Measurements from ENCODE around the gene ABCC4. TPM values are rescaled to one million over a fixed set of nuclear protein-coding genes. Genes with fewer than 3 reads are reported as not detected.

Gene ABCC4
- total RNA-seq, 4 donors from 2014 or later, result 15.8 to 26.0 (median 23.8) TPM

DNA sequence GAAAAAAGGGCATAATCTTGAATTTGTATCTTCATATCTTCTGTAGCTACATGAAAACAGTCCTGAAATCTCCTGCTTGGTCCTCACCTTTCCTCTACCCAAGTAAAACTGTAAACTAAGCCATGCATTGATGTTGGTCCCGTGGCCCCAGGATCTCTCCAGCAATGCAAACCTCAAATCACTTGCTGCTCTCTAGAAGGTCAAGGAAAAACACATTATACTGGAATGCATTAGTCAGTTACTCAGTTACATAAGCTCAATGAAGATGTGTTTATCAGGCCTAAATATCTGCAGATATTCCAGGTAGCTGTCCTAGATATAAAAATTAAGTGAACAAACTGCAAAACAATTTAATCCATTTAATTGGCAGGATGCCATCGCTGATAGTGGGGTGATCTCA is 261.8 kb downstream of the ABCC4 start:
- intact Hi-C loops (cut with DNase I; ENCODE audit: low total_unique reads), result no loop called here
- DNase-seq, result no peak
- Histone ChIP-seq H3K4me3 (no peak overlapping the region), H3K4me1 (no peaks in the 10 kb centered on the region), H3K36me3 (peaks cover 0 to 2% (median 0%) of the 10 kb centered on the region in 4 donors), H3K27me3 (no peaks in the 10 kb centered on the region), H3K9me3 (no peaks in the 10 kb centered on the region), H3K27ac (no peak overlapping the region)
- WGBS, 2 donors (ENCODE audit: low coverage in 1 of 2), result 95 to 100% methylated on average over 1 to 2 of the region's 2 CpGs
- TF ChIP-seq EP300 (IDR thresholded peaks at IDR 0.05; ENCODE audit: low read depth) (no peak), POLR2A (IDR thresholded peaks at IDR 0.05) (no peak), CTCF (IDR thresholded peaks at IDR 0.05) (no peak), POLR2AphosphoS5 (IDR thresholded peaks at IDR 0.05) (no peak)
- in situ Hi-C loops (cut with MboI; ENCODE audit: low pct_ligation_motif_present in 1 of 4, low pct_unique_long_range_greater_than_20kb in 1 of 4, low sequenced_read_pairs in 3 of 4), result no loop called here

DNA sequence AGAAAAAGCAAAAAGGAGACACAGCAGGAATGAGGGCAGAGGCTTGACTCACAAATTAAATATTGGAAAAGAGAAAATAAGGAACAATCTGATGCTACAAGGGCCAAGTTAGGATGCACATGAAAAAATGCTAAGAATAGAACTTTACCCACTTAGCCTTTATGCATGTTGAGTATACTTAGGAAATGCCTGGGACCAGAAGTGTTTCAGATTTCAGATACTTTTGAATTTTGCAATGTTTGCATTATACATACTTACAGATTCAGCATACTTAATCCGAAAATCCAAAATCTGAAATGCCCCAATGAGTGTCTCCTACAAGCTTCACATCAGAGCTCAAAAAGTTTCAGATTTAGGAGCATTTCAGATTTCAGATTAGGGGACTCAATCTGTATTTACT is 262.3 kb downstream of the ABCC4 start:
- in situ Hi-C loops (cut with MboI; ENCODE audit: low pct_ligation_motif_present in 1 of 4, low pct_unique_long_range_greater_than_20kb in 1 of 4, low sequenced_read_pairs in 3 of 4), result no loop called here
- peaks cover 0 to 2% (median 0%) of the 10 kb centered on the region in 4 donors for H3K36me3 ChIP-seq
- no peaks in the 10 kb centered on the region for H3K27me3 ChIP-seq
- WGBS, 2 donors (ENCODE audit: low coverage in 1 of 2), result 88 to 100% methylated on average over 1 of the region's 1 CpG
- no peak overlapping the region for H3K27ac ChIP-seq
- DNase-seq, result no peak
- H3K4me1 ChIP-seq, result no peaks in the 10 kb centered on the region
- intact Hi-C loops (cut with DNase I; ENCODE audit: low total_unique reads), result no loop called here
- H3K9me3 ChIP-seq, result no peaks in the 10 kb centered on the region
- no peak for TF ChIP-seq POLR2A (IDR thresholded peaks at IDR 0.05)
- no peak for TF ChIP-seq POLR2AphosphoS5 (IDR thresholded peaks at IDR 0.05)
- no peak for TF ChIP-seq EP300 (IDR thresholded peaks at IDR 0.05; ENCODE audit: low read depth)
- TF ChIP-seq CTCF (IDR thresholded peaks at IDR 0.05), result no peak
- H3K4me3 ChIP-seq, result no peak overlapping the region

- TF ChIP-seq EP300 (IDR thresholded peaks at IDR 0.05; ENCODE audit: low read depth) (no peak), POLR2A (IDR thresholded peaks at IDR 0.05) (no peak), POLR2AphosphoS5 (IDR thresholded peaks at IDR 0.05) (no peak), CTCF (IDR thresholded peaks at IDR 0.05) (no peak)
- in situ Hi-C loops (cut with MboI; ENCODE audit: low pct_ligation_motif_present in 1 of 4, low pct_unique_long_range_greater_than_20kb in 1 of 4, low sequenced_read_pairs in 3 of 4), result no loop called here
- no peak overlapping the region for H3K4me3 ChIP-seq
- H3K9me3 ChIP-seq, result no peaks in the 10 kb centered on the region
- no peaks in the 10 kb centered on the region for H3K27me3 ChIP-seq
- DNase-seq, result no peak
- intact Hi-C loops (cut with DNase I; ENCODE audit: low total_unique reads), result no loop called here
- no peaks in the 10 kb centered on the region for H3K4me1 ChIP-seq
- H3K27ac ChIP-seq, result no peak overlapping the region
- H3K36me3 ChIP-seq, result no peaks in the 10 kb centered on the region
- 92 to 94% methylated on average over 7 of the region's 7 CpGs for WGBS, 2 donors (ENCODE audit: low coverage in 1 of 2)
These were observed 265.7 kb downstream of the ABCC4 start for GRCh38 chr13:95035311-95036109.

GRCh38 chr13:95033890-95034289 is 267.4 kb downstream of the ABCC4 start:
- WGBS, 2 donors (ENCODE audit: low coverage in 1 of 2), result 50 to 71% methylated on average over 1 of the region's 1 CpG
- Histone ChIP-seq H3K9me3 (no peaks in the 10 kb centered on the region), H3K27me3 (no peaks in the 10 kb centered on the region), H3K27ac (no peak overlapping the region), H3K4me1 (no peaks in the 10 kb centered on the region), H3K36me3 (no peaks in the 10 kb centered on the region), H3K4me3 (no peak overlapping the region)
- in situ Hi-C loops (cut with MboI; ENCODE audit: low pct_ligation_motif_present in 1 of 4, low pct_unique_long_range_greater_than_20kb in 1 of 4, low sequenced_read_pairs in 3 of 4), result no loop called here
- TF ChIP-seq CTCF (IDR thresholded peaks at IDR 0.05) (no peak), POLR2AphosphoS5 (IDR thresholded peaks at IDR 0.05) (no peak), POLR2A (IDR thresholded peaks at IDR 0.05) (no peak), EP300 (IDR thresholded peaks at IDR 0.05; ENCODE audit: low read depth) (no peak)
- intact Hi-C loops (cut with DNase I; ENCODE audit: low total_unique reads), result no loop called here
- DNase-seq, result no peak

Data from transverse colon (tissue), 4 donors.